Stimulated activated CD4-positive, alpha-beta T cell treated with anti-CD3 and anti-CD28 coated beads, Interleukin-12 subunit alpha, Interleukin-12 subunit beta, amount 100 ng/mL, for 24 hours (primary cell): ENCODE data around the gene AGTPBP1.
"Not testable (repeated sequence)": the region's sequence is repeated elsewhere in the genome, so short reads cannot be mapped to it uniquely, and the experiment has no call there.

Source experiments
- DNase-seq, 2 experiments: peaks; one replicate each; pipeline ENCODE4 v3.0.0-alpha.2; 2020; ENCODE audit warnings: low read depth in 2 of 2

AGTPBP1 gene, protein sequence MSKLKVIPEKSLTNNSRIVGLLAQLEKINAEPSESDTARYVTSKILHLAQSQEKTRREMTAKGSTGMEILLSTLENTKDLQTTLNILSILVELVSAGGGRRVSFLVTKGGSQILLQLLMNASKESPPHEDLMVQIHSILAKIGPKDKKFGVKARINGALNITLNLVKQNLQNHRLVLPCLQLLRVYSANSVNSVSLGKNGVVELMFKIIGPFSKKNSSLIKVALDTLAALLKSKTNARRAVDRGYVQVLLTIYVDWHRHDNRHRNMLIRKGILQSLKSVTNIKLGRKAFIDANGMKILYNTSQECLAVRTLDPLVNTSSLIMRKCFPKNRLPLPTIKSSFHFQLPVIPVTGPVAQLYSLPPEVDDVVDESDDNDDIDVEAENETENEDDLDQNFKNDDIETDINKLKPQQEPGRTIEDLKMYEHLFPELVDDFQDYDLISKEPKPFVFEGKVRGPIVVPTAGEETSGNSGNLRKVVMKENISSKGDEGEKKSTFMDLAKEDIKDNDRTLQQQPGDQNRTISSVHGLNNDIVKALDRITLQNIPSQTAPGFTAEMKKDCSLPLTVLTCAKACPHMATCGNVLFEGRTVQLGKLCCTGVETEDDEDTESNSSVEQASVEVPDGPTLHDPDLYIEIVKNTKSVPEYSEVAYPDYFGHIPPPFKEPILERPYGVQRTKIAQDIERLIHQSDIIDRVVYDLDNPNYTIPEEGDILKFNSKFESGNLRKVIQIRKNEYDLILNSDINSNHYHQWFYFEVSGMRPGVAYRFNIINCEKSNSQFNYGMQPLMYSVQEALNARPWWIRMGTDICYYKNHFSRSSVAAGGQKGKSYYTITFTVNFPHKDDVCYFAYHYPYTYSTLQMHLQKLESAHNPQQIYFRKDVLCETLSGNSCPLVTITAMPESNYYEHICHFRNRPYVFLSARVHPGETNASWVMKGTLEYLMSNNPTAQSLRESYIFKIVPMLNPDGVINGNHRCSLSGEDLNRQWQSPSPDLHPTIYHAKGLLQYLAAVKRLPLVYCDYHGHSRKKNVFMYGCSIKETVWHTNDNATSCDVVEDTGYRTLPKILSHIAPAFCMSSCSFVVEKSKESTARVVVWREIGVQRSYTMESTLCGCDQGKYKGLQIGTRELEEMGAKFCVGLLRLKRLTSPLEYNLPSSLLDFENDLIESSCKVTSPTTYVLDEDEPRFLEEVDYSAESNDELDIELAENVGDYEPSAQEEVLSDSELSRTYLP

GRCh38 chr9:85741875-85742596 lies at the start of gene AGTPBP1:
TSS of gene AGTPBP1 (minus strand) at chr9:85741954. CDS start at chr9:85712533, 29,421 bp downstream.
- peak; percentile 87 to 94 for DNase-seq

DNA sequence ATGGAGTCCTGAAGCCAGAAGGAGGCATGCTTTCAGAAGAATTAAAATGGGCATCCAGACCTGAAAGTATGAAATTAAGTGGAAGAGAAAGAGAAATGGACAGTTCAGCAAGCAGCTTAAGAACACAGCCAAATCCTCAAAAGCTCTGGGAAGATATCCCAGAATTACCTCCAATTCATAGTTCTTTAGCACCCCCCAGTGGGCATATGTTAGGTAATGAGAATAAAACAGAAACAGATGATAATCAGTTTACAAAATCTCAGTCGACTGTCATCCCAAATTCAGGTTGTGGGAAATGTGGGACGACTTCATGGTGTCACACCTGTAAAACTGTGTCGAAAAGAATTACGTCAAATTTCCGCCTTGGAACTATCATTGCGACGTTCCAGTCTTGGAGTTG lies 44.4 kb upstream of the AGTPBP1 start:
- not testable (repeated sequence) for DNase-seq

- not testable (repeated sequence) for DNase-seq
These were observed 32.1 kb upstream of the AGTPBP1 start for GRCh38 chr9:85773844-85774243.

- not testable (repeated sequence) for DNase-seq
These were observed 20.0 kb upstream of the AGTPBP1 start for GRCh38 chr9:85761802-85762201.

DNA sequence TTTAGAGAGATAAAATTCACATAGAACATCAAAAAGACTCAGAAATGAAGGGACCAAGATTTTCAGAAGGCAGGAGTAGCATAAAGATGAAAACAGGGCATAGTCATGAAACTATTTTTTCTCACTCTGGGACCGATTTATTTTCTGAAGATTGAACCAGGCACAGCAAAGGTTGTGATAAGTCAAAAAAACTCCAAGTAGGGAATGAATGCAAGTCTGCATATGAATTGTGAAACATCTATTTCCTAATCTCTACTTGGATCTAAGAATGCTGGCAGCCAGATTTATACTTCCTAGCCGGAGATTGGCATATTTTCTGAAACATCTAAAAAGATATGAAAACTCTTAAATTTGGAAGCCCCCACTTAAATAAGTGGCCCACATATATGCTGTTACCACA lies 16.0 kb upstream of the AGTPBP1 start:
- not testable (repeated sequence) for DNase-seq

- DNase-seq, result not testable (repeated sequence)
These were observed 14.5 kb upstream of the AGTPBP1 start for GRCh38 chr9:85756216-85756615.

- no peak for DNase-seq
These were observed 4.6 kb upstream of the AGTPBP1 start for GRCh38 chr9:85746309-85746708.

- no peak for DNase-seq
These were observed 3.4 kb upstream of the AGTPBP1 start for GRCh38 chr9:85745203-85745602.

- DNase-seq, result no peak
These were observed 2.7 kb upstream of the AGTPBP1 start for GRCh38 chr9:85744480-85744879.

DNA sequence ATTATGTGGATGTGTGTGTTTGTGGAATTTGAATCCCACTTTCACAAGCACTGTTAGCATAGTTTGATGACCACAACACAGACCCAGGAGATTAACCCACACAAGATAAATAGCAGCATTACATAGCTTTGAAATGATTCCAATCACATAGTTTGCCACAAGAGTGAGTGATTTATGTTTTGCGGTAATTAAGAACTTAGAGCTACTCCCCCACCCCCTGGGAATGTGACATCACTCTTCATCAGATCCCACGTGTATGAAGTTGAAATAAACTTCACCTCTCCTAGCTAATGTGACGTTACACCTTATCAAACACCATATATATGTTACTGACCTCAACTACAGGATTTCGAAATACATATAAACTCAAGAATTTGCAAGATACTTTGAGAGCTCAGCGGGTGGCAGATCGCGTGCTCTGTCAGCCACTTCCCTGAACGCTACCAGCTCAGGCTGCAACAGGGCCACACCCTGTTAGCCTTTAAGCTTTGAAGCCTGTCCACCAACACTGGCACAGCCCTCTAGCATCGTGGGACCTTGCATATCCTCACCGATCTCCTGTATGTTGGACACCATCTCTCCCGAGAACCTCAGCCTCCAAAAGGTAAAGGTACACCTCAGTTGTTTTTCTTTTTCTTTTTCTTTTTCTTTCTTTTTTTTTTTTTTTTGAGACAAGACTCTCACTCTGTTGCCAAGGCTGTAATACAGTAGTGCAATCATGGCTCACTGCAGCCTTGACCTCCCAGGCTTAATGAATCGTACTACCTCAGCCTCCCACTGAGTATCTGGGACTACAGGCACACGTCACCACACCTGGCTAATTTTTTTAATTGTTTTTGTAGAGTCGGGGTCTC lies 1.7 kb upstream of the AGTPBP1 start:
- no peak for DNase-seq

GRCh38 chr9:85742597-85742936 lies 813 bp upstream of the AGTPBP1 start:
- DNase-seq, result no peak

GRCh38 chr9:85741095-85741874 lies 469 bp downstream of the AGTPBP1 start:
- DNase-seq, result peak; percentile 24 to 35

GRCh38 chr9:85740787-85741094 lies 1.0 kb downstream of the AGTPBP1 start:
- DNase-seq, result no peak

DNA sequence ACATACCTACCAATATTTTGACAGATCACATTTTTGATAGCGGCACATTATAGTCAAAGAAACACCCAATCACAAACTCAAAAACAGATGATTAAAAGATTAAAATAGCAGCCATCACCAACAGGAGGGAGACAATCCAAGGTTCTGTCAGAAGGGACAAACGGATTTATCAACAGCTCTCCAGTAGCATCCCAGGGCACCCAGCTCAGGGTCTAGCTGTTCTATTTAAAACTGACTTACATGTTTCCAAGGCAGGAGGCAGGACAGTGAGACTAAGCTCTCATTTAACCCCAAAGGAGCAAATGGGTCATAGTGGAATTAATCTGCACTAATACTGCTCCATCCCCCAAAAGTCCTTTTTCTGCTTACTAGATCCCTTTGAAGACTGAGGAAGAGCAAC lies 3.2 kb downstream of the AGTPBP1 start:
- no peak for DNase-seq

- DNase-seq, result no peak
These were observed 4.1 kb downstream of the AGTPBP1 start for GRCh38 chr9:85737671-85738070.

- DNase-seq, result no peak
These were observed 10.7 kb downstream of the AGTPBP1 start for GRCh38 chr9:85730916-85731630.

DNA sequence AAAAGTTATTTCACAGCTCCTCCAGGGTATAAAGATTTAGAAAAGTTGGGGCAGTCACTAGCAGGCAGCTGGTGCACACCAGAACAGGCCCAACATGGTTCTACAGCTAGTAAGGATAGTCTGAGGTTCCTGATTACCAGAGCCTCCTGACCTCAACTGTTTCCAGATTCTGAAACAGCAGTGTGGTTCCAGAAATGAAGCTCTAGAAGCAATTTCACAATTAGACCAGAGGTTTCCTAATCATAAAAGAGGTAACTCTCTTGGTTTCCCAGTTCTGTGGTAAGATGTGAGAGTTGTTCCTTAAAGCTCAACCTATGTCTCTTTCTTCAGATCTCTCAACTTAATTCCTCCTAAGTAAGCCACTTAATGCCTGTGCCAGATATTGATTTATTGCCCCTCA lies 11.9 kb downstream of the AGTPBP1 start:
- no peak for DNase-seq

GRCh38 chr9:85727500-85727899 lies 14.3 kb downstream of the AGTPBP1 start:
- no peak for DNase-seq

DNA sequence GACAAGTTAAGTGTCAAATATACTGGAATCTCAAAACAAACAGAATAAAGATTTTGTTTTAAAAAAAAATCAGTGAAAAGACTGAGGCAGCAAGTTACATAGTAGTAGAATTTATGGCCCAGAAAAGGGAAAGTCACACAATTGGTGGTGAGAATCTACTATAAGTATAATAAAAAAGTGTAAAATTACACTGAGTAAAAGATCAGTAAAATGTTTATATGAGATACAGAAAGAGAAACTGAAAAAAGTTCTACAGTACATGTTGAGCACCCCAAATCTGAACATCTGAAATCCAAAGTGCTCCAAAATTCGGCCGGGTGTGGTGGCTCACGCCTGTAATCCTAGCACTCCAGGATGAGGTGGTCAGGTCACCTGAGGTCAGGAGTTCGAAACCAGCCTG lies 15.0 kb downstream of the AGTPBP1 start:
- DNase-seq, result no peak
